HEK293 (cell line): ENCODE results near the gene TMEM135.

Experiments used
- ZBTB17 ChIP-seq: fragments of 450-650 bp; formaldehyde crosslinking; IDR thresholded peaks from 2 replicates; pipeline ENCODE4 v1.5.1; 2016; ENCODE audit warnings: missing biosample characterization, missing genetic modification characterization
- ZNF701 ChIP-seq: fragments of 450-650 bp; formaldehyde crosslinking; IDR thresholded peaks from 2 replicates; pipeline ENCODE4 v1.5.1; 2016; ENCODE audit warnings: missing biosample characterization, missing genetic modification characterization

DNA sequence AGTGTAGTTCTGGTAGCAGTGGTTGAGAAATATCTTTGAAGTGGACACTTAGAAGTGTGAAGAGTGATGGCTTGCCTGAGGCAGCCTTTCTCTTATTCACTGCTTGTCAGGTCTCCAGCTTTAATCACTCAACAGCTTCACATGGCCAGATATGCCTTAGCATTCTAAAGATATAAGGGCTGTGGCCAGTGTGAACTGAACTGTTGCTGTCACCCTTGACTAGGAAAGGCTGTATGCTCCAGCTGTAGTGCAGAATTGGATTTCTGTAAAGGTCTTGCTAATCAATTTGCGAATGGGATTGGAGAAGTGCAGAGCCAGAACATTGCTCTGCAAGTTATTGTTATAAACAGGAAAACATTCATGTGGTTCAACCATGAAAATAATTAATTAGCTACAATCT, 266.7 kb downstream of the TMEM135 start:
- TF ChIP-seq ZBTB17 (tag by site-specific recombination) (no peak), ZNF701 (tag by site-specific recombination) (no peak)
